Measurements from ENCODE around the gene RPS3. TPM values are rescaled to one million over a fixed set of nuclear protein-coding genes. Genes with fewer than 3 reads are reported as not detected.

The RPS3 gene
- total and polyA plus RNA-seq, 2 donors (not counting 1 experiment from before 2014, with no cell fraction given) = 3,389 to 3,642 TPM

DNA sequence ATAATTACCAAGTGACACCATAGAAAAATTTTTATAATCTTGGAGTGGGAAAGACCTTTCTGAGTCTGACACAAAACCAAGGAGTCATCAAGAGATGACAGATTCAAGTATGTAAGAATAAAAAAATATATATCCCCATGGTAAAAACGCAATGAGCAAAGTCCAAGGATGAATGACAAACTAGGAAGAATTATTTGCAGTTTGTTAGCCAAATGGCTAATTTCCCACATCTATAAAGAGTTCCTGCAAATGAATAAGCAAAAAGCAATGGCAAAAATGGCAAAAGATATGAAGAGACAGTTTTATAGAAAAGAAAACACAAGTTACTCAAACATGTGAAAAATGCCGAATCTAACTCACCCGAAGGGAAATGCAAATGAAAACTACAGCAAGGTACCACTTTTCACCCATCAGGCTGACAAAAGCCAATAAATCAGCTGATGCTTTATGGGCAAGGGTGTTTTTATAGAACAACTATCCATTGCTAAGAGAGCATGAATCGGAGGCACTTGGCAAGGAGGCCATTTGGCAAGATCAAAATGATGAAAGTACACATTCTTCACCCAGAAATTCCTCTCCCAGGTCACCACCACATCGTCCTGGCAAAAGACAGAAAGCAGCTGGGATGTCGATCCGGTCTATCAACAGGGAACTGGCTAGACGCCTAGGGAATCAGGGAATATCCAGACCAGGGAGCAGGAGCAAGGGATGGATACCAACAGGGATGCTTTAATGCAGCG lies 54.8 kb downstream of the RPS3 start:
- no peaks in the 10 kb centered on the region for H3K4me1 Mint-ChIP-seq
- Histone ChIP-seq H3K4me1 (ENCODE audit: control insufficient read depth in 2 of 2, insufficient read depth in 2 of 2, low read length in 2 of 2) (no peaks in the 10 kb centered on the region), H3K4me3 (ENCODE audit: control extremely low read depth in 1 of 5, extremely low read depth in 1 of 5, insufficient read depth in 1 of 5, low read depth in 2 of 5, low read length in 4 of 5) (no peak overlapping the region), H3K9ac (ENCODE audit: low read length) (no peak overlapping the region), H2AFZ (ENCODE audit: insufficient read depth, low read depth, low read length, poor library complexity, severe bottlenecking) (no peak overlapping the region), H3K4me2 (replicated peaks; ENCODE audit: low read depth, low read length, poor library complexity, severe bottlenecking) (no peak overlapping the region), H3K27ac (ENCODE audit: low read length in 2 of 2) (no peak overlapping the region), H3K9me3 (ENCODE audit: control extremely low read depth in 1 of 3, control insufficient read depth in 2 of 3, insufficient read depth in 1 of 3, low read length in 2 of 3) (peaks cover 0 to 9% (median 0%) of the 10 kb centered on the region in 3 donors), H3K27me3 (replicated peaks in 1 of 4; ENCODE audit: control extremely low read depth in 1 of 4, control insufficient read depth in 3 of 4, insufficient read depth in 4 of 4, low read length in 3 of 4) (peaks cover 0 to 3% (median 0%) of the 10 kb centered on the region in 4 experiments), H3K36me3 (replicated peaks in 1 of 2; ENCODE audit: control extremely low read depth in 1 of 2, control insufficient read depth in 1 of 2, extremely low read depth in 1 of 2, insufficient read depth in 2 of 2, low read length in 1 of 2) (no peaks in the 10 kb centered on the region), H3K79me2 (ENCODE audit: control insufficient read depth, insufficient read depth, low read length) (no peaks in the 10 kb centered on the region), H4K20me1 (ENCODE audit: control insufficient read depth, insufficient read depth, low read length, poor library complexity, severe bottlenecking) (no peaks in the 10 kb centered on the region)
- H3K27ac Mint-ChIP-seq = no peak overlapping the region
- DNase-seq (no peak), ATAC-seq (ENCODE audit: low read depth) (no peak)
- TF ChIP-seq, protein P1, sequence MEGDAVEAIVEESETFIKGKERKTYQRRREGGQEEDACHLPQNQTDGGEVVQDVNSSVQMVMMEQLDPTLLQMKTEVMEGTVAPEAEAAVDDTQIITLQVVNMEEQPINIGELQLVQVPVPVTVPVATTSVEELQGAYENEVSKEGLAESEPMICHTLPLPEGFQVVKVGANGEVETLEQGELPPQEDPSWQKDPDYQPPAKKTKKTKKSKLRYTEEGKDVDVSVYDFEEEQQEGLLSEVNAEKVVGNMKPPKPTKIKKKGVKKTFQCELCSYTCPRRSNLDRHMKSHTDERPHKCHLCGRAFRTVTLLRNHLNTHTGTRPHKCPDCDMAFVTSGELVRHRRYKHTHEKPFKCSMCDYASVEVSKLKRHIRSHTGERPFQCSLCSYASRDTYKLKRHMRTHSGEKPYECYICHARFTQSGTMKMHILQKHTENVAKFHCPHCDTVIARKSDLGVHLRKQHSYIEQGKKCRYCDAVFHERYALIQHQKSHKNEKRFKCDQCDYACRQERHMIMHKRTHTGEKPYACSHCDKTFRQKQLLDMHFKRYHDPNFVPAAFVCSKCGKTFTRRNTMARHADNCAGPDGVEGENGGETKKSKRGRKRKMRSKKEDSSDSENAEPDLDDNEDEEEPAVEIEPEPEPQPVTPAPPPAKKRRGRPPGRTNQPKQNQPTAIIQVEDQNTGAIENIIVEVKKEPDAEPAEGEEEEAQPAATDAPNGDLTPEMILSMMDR (IDR thresholded peaks at IDR 0.05) = no peak
- TF ChIP-seq EZH2 (IDR thresholded peaks at IDR 0.05; ENCODE audit: borderline replicate concordance, insufficient read depth, low read depth, low read length, poor library complexity, severe bottlenecking) = no peak
- H3K4me3 Mint-ChIP-seq = no peak overlapping the region
- H3K27me3 Mint-ChIP-seq = no peaks in the 10 kb centered on the region
- intact Hi-C loops (cut with micrococcal nuclease) = no loop called here
- ChIA-PET CTCF (interaction anchor here (0.7 to 3.3 kb wide), 5 partner anchors 10 to 730 kb away, joined by 3 to 9 read pairs (median 3); partner anchors contain the start of gene GDPD5), POLR2A (interaction anchor here (0.7 kb wide), 1 partner anchor 11 kb away, joined by 6 read pairs; no protein-coding TSS in a partner anchor)
- WGBS (ENCODE audit: insufficient coverage) = 98% methylated on average over 5 of the region's 9 CpGs
- H3K9me3 Mint-ChIP-seq (ENCODE audit: insufficient read depth) = no peaks in the 10 kb centered on the region

DNA sequence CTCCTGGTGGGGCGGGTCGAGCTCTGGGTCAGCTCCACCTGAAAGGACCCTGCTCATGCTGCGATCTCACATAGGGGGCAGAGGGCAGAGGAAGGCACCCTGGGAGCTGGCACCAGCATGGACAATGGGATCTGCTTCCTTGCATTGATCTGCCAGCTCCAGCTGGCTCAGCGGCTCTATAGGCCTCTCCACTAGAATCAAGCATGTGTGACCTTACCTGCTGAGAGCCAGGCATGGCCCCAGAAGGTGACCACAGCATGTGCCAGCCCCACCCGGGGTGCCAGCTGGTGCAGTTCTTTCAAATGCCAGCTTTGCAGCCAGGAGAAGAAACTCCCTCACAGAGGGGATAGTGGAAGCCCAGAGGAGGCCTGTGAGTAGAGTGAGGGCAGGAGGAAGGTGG lies 55.7 kb downstream of the RPS3 start:
- H3K9me3 ChIP-seq (ENCODE audit: control extremely low read depth in 1 of 3, control insufficient read depth in 2 of 3, insufficient read depth in 1 of 3, low read length in 2 of 3) = peaks cover 0 to 9% (median 0%) of the 10 kb centered on the region in 3 donors
- H2AFZ ChIP-seq (ENCODE audit: insufficient read depth, low read depth, low read length, poor library complexity, severe bottlenecking) = no peak overlapping the region
- no peak overlapping the region for H3K27ac ChIP-seq (ENCODE audit: low read length in 2 of 2)
- Mint-ChIP-seq H3K27me3 (no peaks in the 10 kb centered on the region), H3K4me1 (no peaks in the 10 kb centered on the region), H3K9me3 (ENCODE audit: insufficient read depth) (no peaks in the 10 kb centered on the region), H3K4me3 (no peak overlapping the region), H3K27ac (no peak overlapping the region)
- ChIA-PET POLR2A (interaction anchor here (1.6 kb wide), 1 partner anchor 69 kb away, joined by 5 read pairs; no protein-coding TSS in a partner anchor), CTCF (interaction anchor here (0.7 to 3.3 kb wide), 6 partner anchors 11 to 77 kb away, joined by 3 to 9 read pairs (median 3); partner anchors contain the start of gene GDPD5)
- intact Hi-C loops (cut with micrococcal nuclease) = no loop called here
- H3K9ac ChIP-seq (ENCODE audit: low read length) = no peak overlapping the region
- no peak for DNase-seq
- no peak for ATAC-seq (ENCODE audit: low read depth)
- H3K4me3 ChIP-seq (ENCODE audit: control extremely low read depth in 1 of 5, extremely low read depth in 1 of 5, insufficient read depth in 1 of 5, low read depth in 2 of 5, low read length in 4 of 5) = no peak overlapping the region
- H3K36me3 ChIP-seq (replicated peaks in 1 of 2; ENCODE audit: control extremely low read depth in 1 of 2, control insufficient read depth in 1 of 2, extremely low read depth in 1 of 2, insufficient read depth in 2 of 2, low read length in 1 of 2) = no peaks in the 10 kb centered on the region
- TF ChIP-seq, protein P1 (IDR thresholded peaks at IDR 0.05) = no peak
- TF ChIP-seq EZH2 (IDR thresholded peaks at IDR 0.05; ENCODE audit: borderline replicate concordance, insufficient read depth, low read depth, low read length, poor library complexity, severe bottlenecking) = no peak
- H3K79me2 ChIP-seq (ENCODE audit: control insufficient read depth, insufficient read depth, low read length) = no peaks in the 10 kb centered on the region
- H3K4me1 ChIP-seq (ENCODE audit: control insufficient read depth in 2 of 2, insufficient read depth in 2 of 2, low read length in 2 of 2) = no peaks in the 10 kb centered on the region
- no peak overlapping the region for H3K4me2 ChIP-seq (replicated peaks; ENCODE audit: low read depth, low read length, poor library complexity, severe bottlenecking)
- WGBS (ENCODE audit: insufficient coverage) = 96% methylated on average over 4 of the region's 5 CpGs
- peaks cover 0 to 3% (median 0%) of the 10 kb centered on the region in 4 experiments for H3K27me3 ChIP-seq (replicated peaks in 1 of 4; ENCODE audit: control extremely low read depth in 1 of 4, control insufficient read depth in 3 of 4, insufficient read depth in 4 of 4, low read length in 3 of 4)
- no peaks in the 10 kb centered on the region for H4K20me1 ChIP-seq (ENCODE audit: control insufficient read depth, insufficient read depth, low read length, poor library complexity, severe bottlenecking)
